ENCODE data around the gene FKBP1B.

Gene FKBP1B

GRCh38 chr2:24038786-24039499 lies 10.6 kb upstream of the FKBP1B start:
- no peak for TF ChIP-seq ZBTB7A (IDR thresholded peaks at IDR 0.05; ENCODE audit: low read depth)
- TF ChIP-seq NFIC (IDR thresholded peaks at IDR 0.05) = no peak
- TF ChIP-seq YY1 (IDR thresholded peaks at IDR 0.05; ENCODE audit: low read depth) = no peak

DNA sequence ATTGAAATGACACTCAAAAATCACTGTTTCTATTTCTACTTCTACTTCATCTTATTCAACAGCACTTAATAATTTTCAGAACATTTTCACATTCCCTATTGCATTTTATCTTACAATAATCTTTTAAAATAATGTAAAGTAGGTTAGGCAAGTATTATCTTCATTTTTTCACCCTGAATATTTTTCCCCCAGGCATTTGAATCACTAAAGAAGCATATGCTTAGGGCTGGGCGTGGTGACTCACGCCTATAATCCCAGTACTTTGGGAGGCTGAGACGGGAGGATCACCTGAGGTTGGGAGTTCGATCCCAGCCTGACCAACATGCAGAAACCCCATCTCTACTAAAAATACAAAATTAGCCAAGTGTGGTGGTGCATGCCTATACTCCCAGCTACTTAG lies 9.0 kb upstream of the FKBP1B start:
- TF ChIP-seq MAX (IDR thresholded peaks at IDR 0.05) (no peak), NFIC (IDR thresholded peaks at IDR 0.05) (no peak), EP300 (IDR thresholded peaks at IDR 0.05; ENCODE audit: borderline replicate concordance) (no peak), USF1 (IDR thresholded peaks at IDR 0.05) (no peak), ZBTB7A (IDR thresholded peaks at IDR 0.05; ENCODE audit: low read depth) (no peak), EGR1 (IDR thresholded peaks at IDR 0.05) (no peak), FOXM1 (IDR thresholded peaks at IDR 0.05; ENCODE audit: borderline replicate concordance, low read depth) (no peak), YY1 (IDR thresholded peaks at IDR 0.05; ENCODE audit: low read depth) (no peak), TAF1 (IDR thresholded peaks at IDR 0.05; ENCODE audit: low read depth) (no peak), REST (IDR thresholded peaks at IDR 0.05; ENCODE audit: low read depth) (no peak), TEAD4 (IDR thresholded peaks at IDR 0.05) (no peak), CEBPB (IDR thresholded peaks at IDR 0.05) (no peak), CREB1 (IDR thresholded peaks at IDR 0.05; ENCODE audit: low read depth) (no peak), RAD21 (IDR thresholded peaks at IDR 0.05; ENCODE audit: low read depth) (no peak), TCF12 (IDR thresholded peaks at IDR 0.05; ENCODE audit: low read depth) (no peak)

DNA sequence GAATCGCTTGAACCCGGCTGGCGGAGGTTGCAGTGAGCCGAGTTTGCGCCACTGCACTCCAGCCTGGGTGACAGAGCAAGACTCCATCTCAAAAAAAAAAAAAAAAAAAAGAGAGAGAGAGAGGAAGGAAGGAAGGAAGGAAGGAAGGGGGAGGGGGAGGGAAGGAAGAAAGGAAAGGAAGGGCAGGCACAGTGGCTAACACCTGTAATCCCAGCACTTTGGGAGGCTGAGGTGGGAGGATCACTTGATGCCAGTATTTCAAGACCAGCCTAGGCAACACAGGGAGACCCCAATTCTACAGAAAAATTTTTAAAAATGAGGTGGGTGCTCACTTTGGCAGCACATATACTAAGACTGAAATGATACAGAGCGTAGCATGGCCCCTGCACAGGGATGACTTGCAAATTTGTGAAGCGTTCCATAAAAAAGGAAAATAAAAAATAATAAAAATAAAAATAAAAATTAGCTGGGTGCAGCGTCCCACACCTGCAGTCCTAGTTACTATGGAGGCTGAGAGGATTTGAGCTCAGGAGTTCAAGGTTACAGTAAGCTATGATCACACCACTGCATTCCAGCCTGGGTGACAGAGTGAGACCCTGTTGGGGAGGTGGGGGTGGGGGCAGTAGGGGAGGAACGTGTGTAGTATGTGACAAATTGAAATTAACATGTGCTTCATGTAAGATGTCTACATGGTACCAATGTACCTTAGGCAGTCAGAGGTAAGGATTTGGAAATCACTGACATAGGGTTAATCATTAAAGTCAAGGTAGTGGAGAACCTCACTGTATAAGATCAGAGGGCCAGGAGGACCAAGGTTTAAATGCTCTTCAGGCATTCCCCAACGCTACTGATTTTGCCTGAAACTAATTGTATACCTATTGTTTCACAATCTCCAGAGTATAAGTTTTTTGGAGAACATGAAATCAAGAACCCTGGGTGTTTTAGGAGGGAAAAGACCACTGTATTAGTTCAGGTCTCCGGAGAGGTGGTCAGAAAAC lies 3.7 kb upstream of the FKBP1B start:
- no peak for TF ChIP-seq NFIC (IDR thresholded peaks at IDR 0.05)
- no peak for TF ChIP-seq TCF12 (IDR thresholded peaks at IDR 0.05; ENCODE audit: low read depth)
- TF ChIP-seq USF1 (IDR thresholded peaks at IDR 0.05) = no peak
- TF ChIP-seq YY1 (IDR thresholded peaks at IDR 0.05; ENCODE audit: low read depth) = no peak
- TF ChIP-seq TEAD4 (IDR thresholded peaks at IDR 0.05) = no peak
- no peak for TF ChIP-seq REST (IDR thresholded peaks at IDR 0.05; ENCODE audit: low read depth)
- no peak for TF ChIP-seq ZBTB7A (IDR thresholded peaks at IDR 0.05; ENCODE audit: low read depth)
- TF ChIP-seq EP300 (IDR thresholded peaks at IDR 0.05; ENCODE audit: borderline replicate concordance) = no peak
- TF ChIP-seq CEBPB (IDR thresholded peaks at IDR 0.05) = no peak
- TF ChIP-seq MAX (IDR thresholded peaks at IDR 0.05) = no peak
- no peak for TF ChIP-seq RAD21 (IDR thresholded peaks at IDR 0.05; ENCODE audit: low read depth)
- no peak for TF ChIP-seq FOXM1 (IDR thresholded peaks at IDR 0.05; ENCODE audit: borderline replicate concordance, low read depth)
- no peak for TF ChIP-seq CREB1 (IDR thresholded peaks at IDR 0.05; ENCODE audit: low read depth)
- no peak for TF ChIP-seq EGR1 (IDR thresholded peaks at IDR 0.05)
- TF ChIP-seq TAF1 (IDR thresholded peaks at IDR 0.05; ENCODE audit: low read depth) = no peak

- TF ChIP-seq CREB1 (IDR thresholded peaks at IDR 0.05; ENCODE audit: low read depth) = no peak
- no peak for TF ChIP-seq FOXM1 (IDR thresholded peaks at IDR 0.05; ENCODE audit: borderline replicate concordance, low read depth)
- TF ChIP-seq TEAD4 (IDR thresholded peaks at IDR 0.05) = no peak
- TF ChIP-seq YY1 (IDR thresholded peaks at IDR 0.05; ENCODE audit: low read depth) = no peak
- no peak for TF ChIP-seq TAF1 (IDR thresholded peaks at IDR 0.05; ENCODE audit: low read depth)
These were observed 3.0 kb upstream of the FKBP1B start for GRCh38 chr2:24046599-24046929.

DNA sequence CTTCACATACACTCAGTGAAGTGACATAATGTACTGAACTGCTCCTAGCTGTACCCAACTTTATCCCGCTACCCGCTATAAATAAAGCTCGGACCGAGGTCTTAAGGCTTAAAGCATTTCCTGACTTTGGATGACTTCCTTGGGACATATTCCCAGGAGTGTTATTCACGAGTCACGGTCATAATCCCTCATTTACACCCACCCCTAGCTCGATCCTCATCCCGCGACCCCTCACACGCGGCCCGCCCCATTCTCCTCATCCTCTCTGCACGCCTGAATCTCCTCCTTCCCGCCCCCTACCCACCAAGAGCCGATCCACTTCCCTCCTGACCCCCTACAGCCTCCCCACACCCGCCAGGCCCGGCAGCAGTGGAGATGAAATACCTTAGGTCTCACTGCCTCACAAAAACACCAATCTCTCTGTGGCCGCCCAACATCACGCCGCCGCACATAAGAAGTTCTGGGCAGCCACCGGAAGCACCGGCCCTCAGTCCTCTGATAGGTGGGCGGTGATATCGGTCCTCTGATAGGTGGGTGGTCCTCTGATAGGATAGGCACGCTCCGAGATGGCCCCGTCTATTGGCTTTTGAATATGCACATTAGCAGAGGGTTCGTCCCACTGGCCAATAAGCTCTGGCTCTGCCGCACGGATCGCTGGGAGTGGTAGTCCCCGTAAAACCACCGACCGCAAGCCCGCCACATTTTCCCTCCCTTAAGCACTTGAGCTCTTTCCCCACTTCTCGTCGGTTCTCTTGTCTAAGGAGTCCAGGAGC lies 2.4 kb upstream of the FKBP1B start, which contains the start of gene WDCP:
WDCP (minus strand) TSS at position 462 of the 773 bp plus-strand sequence. CDS start 7,897 bp downstream, outside the sequence.
- TF ChIP-seq TEAD4 (IDR thresholded peaks at IDR 0.05) (no peak), YY1 (IDR thresholded peaks at IDR 0.05; ENCODE audit: low read depth) (0 out of 2 replicates have a peak, but pooled peaks have one; percentile 14), CREB1 (IDR thresholded peaks at IDR 0.05; ENCODE audit: low read depth) (no peak), FOXM1 (IDR thresholded peaks at IDR 0.05; ENCODE audit: borderline replicate concordance, low read depth) (no peak), NFIC (IDR thresholded peaks at IDR 0.05) (no peak), RAD21 (IDR thresholded peaks at IDR 0.05; ENCODE audit: low read depth) (no peak), MAX (IDR thresholded peaks at IDR 0.05) (peak; percentile 47; the same call in 1 of the 2 replicates), TAF1 (IDR thresholded peaks at IDR 0.05; ENCODE audit: low read depth) (peak; percentile 81), EGR1 (IDR thresholded peaks at IDR 0.05) (no peak), CEBPB (IDR thresholded peaks at IDR 0.05) (no peak), USF1 (IDR thresholded peaks at IDR 0.05) (no peak), EP300 (IDR thresholded peaks at IDR 0.05; ENCODE audit: borderline replicate concordance) (no peak), REST (IDR thresholded peaks at IDR 0.05; ENCODE audit: low read depth) (no peak), ZBTB7A (IDR thresholded peaks at IDR 0.05; ENCODE audit: low read depth) (no peak), TCF12 (IDR thresholded peaks at IDR 0.05; ENCODE audit: low read depth) (0 out of 2 replicates have a peak, but pooled peaks have one; percentile 18)

Data from Ishikawa (cell line).